ENCODE data around the gene CLIC4.

Gene CLIC4

GRCh38 chr1:24699628-24700027, 45.6 kb upstream of the CLIC4 start:
- no peaks in the 10 kb centered on the region for H3K4me1 ChIP-seq (ENCODE audit: insufficient read depth, low read length)
- H3K79me2 ChIP-seq (ENCODE audit: insufficient read depth, low read length): no peaks in the 10 kb centered on the region
- H3K4me3 ChIP-seq (ENCODE audit: low read depth in 1 of 2, low read length in 2 of 2): no peak overlapping the region
- H3K4me2 ChIP-seq (ENCODE audit: insufficient read depth, low read length): no peak overlapping the region
- H2AFZ ChIP-seq (ENCODE audit: low read depth, low read length): no peak overlapping the region
- no peak for TF ChIP-seq EZH2 (IDR thresholded peaks at IDR 0.05; ENCODE audit: borderline replicate concordance, low read depth, low read length, severe bottlenecking)
- TF ChIP-seq, protein P1, sequence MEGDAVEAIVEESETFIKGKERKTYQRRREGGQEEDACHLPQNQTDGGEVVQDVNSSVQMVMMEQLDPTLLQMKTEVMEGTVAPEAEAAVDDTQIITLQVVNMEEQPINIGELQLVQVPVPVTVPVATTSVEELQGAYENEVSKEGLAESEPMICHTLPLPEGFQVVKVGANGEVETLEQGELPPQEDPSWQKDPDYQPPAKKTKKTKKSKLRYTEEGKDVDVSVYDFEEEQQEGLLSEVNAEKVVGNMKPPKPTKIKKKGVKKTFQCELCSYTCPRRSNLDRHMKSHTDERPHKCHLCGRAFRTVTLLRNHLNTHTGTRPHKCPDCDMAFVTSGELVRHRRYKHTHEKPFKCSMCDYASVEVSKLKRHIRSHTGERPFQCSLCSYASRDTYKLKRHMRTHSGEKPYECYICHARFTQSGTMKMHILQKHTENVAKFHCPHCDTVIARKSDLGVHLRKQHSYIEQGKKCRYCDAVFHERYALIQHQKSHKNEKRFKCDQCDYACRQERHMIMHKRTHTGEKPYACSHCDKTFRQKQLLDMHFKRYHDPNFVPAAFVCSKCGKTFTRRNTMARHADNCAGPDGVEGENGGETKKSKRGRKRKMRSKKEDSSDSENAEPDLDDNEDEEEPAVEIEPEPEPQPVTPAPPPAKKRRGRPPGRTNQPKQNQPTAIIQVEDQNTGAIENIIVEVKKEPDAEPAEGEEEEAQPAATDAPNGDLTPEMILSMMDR (IDR thresholded peaks at IDR 0.05; ENCODE audit: borderline replicate concordance, extremely low read depth, low read length, poor library complexity, severe bottlenecking): no peak
- no peak overlapping the region for H3K9ac ChIP-seq (ENCODE audit: low read depth, low read length)
- H3K27me3 ChIP-seq (ENCODE audit: insufficient read depth, low read length, poor library complexity): no peaks in the 10 kb centered on the region
- H4K20me1 ChIP-seq (ENCODE audit: insufficient read depth, low read length): no peaks in the 10 kb centered on the region
- H3K36me3 ChIP-seq (ENCODE audit: insufficient read depth, low read length): no peaks in the 10 kb centered on the region
- DNase-seq: no peak
- H3K27ac ChIP-seq (ENCODE audit: low read length): no peak overlapping the region
- H3K9me3 ChIP-seq (ENCODE audit: insufficient read depth, low read length, severe bottlenecking): no peaks in the 10 kb centered on the region
- no peak for ATAC-seq (ENCODE audit: insufficient read depth, low read depth)

DNA sequence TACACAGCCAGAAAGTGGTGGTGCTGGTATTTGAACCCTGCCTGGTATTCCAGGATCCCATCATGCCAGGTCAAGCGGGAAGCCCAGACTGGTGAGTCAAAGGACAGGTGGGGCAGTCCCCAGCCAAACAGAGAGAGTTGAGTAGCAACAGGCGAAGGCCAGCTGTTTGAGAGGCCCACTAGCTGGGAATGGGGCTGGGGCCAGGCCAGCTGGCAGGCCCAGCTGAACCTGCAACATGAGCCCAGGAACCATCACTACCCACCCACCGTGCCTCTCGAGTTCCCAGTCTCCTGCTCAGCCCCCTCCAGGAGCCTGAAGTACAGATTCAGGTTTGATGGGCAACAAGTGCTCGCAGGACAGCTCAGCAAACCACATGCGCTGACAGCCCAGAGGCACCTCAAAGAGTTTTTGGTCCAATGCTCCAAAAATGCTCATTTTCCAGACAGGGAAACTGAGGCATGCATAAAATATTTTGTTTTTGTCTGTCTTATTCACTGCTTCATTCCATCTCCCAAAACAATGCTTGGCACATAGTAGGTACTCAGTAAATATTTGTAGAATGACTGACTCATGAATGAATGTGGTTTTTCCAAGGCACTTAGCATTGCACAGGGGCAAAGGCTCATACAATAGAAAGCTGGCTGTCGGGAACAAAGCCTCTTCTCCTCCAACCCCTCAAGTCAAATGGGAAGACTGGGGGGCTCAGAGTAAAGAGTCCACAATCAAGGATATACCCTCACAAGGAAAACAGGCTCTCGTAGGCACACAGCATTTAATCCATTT, 42.5 kb upstream of the CLIC4 start:
- no peak for DNase-seq
- Histone ChIP-seq H4K20me1 (ENCODE audit: insufficient read depth, low read length) (no peaks in the 10 kb centered on the region), H3K27ac (ENCODE audit: low read length) (no peak overlapping the region)

DNA sequence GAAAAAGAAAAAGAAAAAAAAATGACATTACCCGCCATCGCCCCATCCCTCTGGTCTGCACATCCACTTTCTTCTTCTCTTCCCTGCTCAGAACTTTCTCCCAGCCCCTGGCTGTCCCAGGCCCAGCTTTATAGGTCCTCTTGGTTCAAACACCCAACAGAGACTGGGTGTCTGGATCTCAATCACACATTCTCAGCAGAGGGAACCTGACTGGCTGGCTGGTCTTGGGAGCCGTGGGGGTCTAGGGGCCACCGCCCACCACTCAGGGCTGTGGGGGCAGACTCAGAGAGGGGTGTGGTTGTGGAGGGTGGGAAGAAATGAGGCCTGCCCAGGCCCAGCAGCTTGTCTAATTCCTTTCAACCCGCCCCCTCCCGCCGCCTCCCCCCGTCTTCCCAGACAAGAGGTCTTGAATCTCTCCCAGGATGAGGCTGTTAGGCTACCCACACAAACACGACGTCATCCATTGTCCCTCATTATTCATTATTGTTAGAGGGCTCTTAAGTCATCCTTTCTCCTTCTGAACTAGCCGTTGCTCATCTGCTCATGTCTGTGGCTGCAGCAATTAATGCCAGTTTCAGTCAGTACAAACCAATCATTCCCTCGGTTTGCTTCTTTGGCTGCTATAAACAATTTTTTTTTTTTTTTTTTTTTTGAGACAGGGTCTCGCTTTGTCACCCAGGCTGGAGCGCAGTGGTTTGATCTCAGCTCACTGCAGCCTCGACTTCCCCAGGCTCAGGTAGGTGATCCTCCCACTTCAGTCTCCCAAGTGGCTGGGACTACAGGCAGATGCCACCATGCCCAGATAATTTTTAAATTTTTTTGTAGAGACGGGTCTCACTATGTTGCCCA, 40.6 kb upstream of the CLIC4 start:
- H3K4me3 ChIP-seq (ENCODE audit: low read depth in 1 of 2, low read length in 2 of 2): no peak overlapping the region
- TF ChIP-seq, protein P1 (IDR thresholded peaks at IDR 0.05; ENCODE audit: borderline replicate concordance, extremely low read depth, low read length, poor library complexity, severe bottlenecking): no peak
- no peak for TF ChIP-seq EZH2 (IDR thresholded peaks at IDR 0.05; ENCODE audit: borderline replicate concordance, low read depth, low read length, severe bottlenecking)
- no peak for ATAC-seq (ENCODE audit: insufficient read depth, low read depth)
- H3K9me3 ChIP-seq (ENCODE audit: insufficient read depth, low read length, severe bottlenecking): no peaks in the 10 kb centered on the region
- no peaks in the 10 kb centered on the region for H3K27me3 ChIP-seq (ENCODE audit: insufficient read depth, low read length, poor library complexity)
- no peaks in the 10 kb centered on the region for H3K36me3 ChIP-seq (ENCODE audit: insufficient read depth, low read length)
- no peaks in the 10 kb centered on the region for H4K20me1 ChIP-seq (ENCODE audit: insufficient read depth, low read length)
- H3K79me2 ChIP-seq (ENCODE audit: insufficient read depth, low read length): no peaks in the 10 kb centered on the region
- no peak overlapping the region for H3K27ac ChIP-seq (ENCODE audit: low read length)
- DNase-seq: no peak
- no peak overlapping the region for H3K4me2 ChIP-seq (ENCODE audit: insufficient read depth, low read length)
- no peak overlapping the region for H3K9ac ChIP-seq (ENCODE audit: low read depth, low read length)
- H2AFZ ChIP-seq (ENCODE audit: low read depth, low read length): no peak overlapping the region
- no peaks in the 10 kb centered on the region for H3K4me1 ChIP-seq (ENCODE audit: insufficient read depth, low read length)

More for the DNA sequence above, 42.5 kb upstream of the CLIC4 start:
- no peaks in the 10 kb centered on the region for H3K27me3 ChIP-seq (ENCODE audit: insufficient read depth, low read length, poor library complexity)
- ATAC-seq (ENCODE audit: insufficient read depth, low read depth): no peak
- no peaks in the 10 kb centered on the region for H3K9me3 ChIP-seq (ENCODE audit: insufficient read depth, low read length, severe bottlenecking)
- no peak overlapping the region for H3K4me3 ChIP-seq (ENCODE audit: low read depth in 1 of 2, low read length in 2 of 2)
- no peaks in the 10 kb centered on the region for H3K79me2 ChIP-seq (ENCODE audit: insufficient read depth, low read length)
- no peaks in the 10 kb centered on the region for H3K36me3 ChIP-seq (ENCODE audit: insufficient read depth, low read length)
- no peak overlapping the region for H2AFZ ChIP-seq (ENCODE audit: low read depth, low read length)
- no peak overlapping the region for H3K9ac ChIP-seq (ENCODE audit: low read depth, low read length)
- H3K4me2 ChIP-seq (ENCODE audit: insufficient read depth, low read length): no peak overlapping the region
- TF ChIP-seq, protein P1 (IDR thresholded peaks at IDR 0.05; ENCODE audit: borderline replicate concordance, extremely low read depth, low read length, poor library complexity, severe bottlenecking): no peak
- H3K4me1 ChIP-seq (ENCODE audit: insufficient read depth, low read length): no peaks in the 10 kb centered on the region
